GM12874 (cell line): ENCODE measurements around the gene ETV3.

Source experiments
- CTCF ChIP-seq: IDR thresholded peaks from 2 replicates; pipeline ENCODE4 v1.5.1; 2011; ENCODE audit warnings: low read depth, mild to moderate bottlenecking, control low read depth, low read length, moderate library complexity; ENCODE audit not compliant: insufficient read depth

Gene ETV3

GRCh38 chr1:157101149-157101548, 37.0 kb downstream of the ETV3 start:
- TF ChIP-seq CTCF: no peak

GRCh38 chr1:157099633-157100009, 38.6 kb downstream of the ETV3 start, which contains the start of gene ETV3L:
ETV3L (minus strand) TSS chr1:157099808; CDS start chr1:157099523, 285 bp downstream.
- TF ChIP-seq CTCF: no peak

- TF ChIP-seq CTCF: no peak
Measured at GRCh38 chr1:157098519-157098918, 39.7 kb downstream of the ETV3 start.

GRCh38 chr1:157097692-157098091, 40.5 kb downstream of the ETV3 start:
- no peak for TF ChIP-seq CTCF

GRCh38 chr1:157096881-157097280, 41.3 kb downstream of the ETV3 start:
- no peak for TF ChIP-seq CTCF

GRCh38 chr1:157095551-157095950, 42.6 kb downstream of the ETV3 start:
- TF ChIP-seq CTCF: no peak

GRCh38 chr1:157095091-157095490, 43.1 kb downstream of the ETV3 start:
- no peak for TF ChIP-seq CTCF

GRCh38 chr1:157092831-157093230, 45.4 kb downstream of the ETV3 start:
- no peak for TF ChIP-seq CTCF
